ENCODE measurements around the gene PAPOLB.

Gene PAPOLB

DNA sequence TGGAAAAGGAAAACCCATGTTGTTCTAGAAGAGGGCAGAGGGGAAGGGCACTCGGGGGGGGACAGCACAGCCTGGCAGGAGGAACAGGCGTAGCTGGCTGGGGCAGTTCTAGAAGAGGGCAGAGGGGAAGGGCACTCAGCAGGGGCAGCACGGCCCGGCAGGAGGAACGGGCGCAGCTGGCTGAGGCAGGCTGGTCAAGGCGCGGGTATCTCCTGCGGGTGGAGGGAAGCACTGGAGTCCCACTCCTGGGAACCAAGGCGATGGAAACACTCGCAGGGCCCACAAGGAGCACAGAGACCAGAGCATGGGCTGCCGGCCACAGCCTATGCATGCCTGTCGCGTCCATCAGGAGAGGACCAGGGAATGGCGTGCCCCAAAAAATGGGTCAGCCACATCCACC is 36.7 kb downstream of the PAPOLB start:
- no peak for DNase-seq (ENCODE audit: low read depth in 1 of 2, low spot score in 1 of 2)

DNA sequence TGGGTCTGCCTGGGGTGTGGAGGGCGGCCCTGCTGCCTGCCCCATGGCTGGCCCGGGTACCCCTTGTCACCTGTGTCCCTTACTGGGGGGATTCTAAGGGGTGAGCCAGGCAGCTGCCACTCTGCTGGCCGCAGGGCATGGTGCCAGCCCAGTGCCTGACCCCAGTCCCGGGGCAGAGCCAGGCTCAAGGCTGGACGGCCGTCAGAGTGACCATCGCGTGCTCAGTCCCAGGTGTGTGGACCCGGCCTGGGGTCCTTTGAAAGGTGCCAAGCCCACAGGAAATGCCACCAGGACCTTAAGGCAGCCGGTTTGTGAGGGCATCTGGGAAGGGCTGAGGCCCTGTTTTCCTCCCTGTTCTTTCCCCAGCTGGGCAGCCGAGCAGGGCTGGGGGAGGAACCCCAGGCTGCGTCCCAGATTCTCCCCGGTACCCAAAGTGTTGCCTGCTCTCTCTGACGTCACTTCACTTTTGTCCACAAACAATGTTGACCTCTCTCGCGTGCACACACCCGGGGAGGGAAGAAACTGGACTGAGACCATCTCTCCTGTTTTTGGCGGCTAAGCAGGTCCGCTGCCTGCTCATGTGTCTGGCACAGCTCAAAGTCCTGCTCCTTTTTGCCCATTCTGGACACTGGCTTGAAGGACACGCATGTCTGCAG is 37.6 kb downstream of the PAPOLB start:
- no peak for DNase-seq (ENCODE audit: low read depth in 1 of 2, low spot score in 1 of 2)

DNA sequence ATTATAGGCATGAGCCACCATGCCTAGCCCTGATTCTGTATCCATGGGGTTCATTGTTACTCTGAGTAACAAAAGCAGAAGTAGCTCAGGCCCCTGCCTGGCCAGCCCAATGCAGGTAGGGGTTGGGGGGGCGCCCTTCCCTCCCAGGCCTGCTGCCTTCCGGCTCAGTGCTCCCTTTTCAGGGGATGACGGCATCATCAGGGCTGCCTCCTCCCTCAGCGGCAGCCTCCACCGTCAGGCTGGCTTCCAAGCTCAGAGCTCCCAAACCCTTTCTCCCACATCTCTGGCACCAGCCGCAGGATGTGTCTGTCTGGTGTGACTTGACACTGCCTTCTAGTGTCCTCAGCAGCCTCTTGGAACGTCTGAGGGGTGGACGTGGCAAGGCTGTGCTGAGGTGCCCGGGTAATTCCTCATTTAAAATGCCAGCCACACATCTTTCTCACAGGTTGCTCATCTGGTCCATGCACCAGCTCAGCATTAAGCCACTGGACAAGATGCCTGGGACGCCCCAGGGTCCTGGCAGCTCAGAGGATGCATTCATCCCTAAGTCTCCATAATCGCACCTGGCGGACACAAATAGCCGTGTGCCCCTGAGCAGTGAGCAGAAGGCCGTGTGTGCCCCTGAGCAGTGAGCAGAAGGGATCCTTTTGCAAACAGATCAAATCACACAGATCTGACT is 38.2 kb downstream of the PAPOLB start:
- no peak for DNase-seq (ENCODE audit: low read depth in 1 of 2, low spot score in 1 of 2)

DNA sequence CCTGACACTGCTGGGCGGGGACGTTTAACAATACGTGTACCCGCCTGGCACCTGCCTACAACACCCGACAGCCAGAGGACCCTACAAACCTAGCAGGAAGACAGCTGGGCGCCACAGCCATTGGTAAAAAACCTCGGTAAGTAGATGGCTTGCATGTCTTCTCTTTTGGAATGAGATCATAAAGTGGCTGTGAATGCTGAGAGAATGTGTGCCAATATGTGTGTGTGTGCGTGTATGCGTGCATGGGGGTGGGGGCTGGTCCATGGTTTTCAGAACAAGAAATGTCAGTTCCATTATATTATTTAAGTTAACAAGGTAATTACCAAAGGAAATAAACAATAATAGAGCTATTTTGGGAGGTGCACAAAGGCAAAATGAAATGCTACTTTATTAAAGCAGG is 39.2 kb downstream of the PAPOLB start:
- DNase-seq (ENCODE audit: low read depth in 1 of 2, low spot score in 1 of 2), result no peak

DNA sequence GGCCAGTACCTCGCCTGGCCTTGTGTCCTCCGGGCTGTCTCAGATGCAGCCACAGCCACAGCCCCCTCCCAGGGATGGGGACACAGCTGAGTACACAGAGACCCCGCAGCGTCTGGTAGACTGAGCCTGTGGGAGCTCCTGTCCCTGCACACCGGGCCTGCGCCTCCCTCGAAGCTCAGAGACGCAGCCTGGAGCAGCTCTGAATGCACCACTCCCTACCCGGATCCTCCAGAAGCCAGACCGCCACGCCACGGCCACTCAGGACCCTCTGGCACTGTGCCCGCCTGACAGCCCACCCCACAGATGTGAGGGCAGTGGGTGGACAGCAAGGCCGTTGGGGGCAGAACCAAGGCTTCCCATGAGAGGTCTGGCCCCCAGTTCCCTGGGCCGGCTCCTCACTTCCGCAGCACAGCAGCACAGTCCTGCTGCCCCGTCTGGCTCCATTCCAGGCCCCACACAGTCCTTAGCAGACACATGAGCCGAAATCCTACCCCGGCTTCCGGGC is 40.8 kb downstream of the PAPOLB start:
- DNase-seq (ENCODE audit: low read depth in 1 of 2, low spot score in 1 of 2), result no peak

DNA sequence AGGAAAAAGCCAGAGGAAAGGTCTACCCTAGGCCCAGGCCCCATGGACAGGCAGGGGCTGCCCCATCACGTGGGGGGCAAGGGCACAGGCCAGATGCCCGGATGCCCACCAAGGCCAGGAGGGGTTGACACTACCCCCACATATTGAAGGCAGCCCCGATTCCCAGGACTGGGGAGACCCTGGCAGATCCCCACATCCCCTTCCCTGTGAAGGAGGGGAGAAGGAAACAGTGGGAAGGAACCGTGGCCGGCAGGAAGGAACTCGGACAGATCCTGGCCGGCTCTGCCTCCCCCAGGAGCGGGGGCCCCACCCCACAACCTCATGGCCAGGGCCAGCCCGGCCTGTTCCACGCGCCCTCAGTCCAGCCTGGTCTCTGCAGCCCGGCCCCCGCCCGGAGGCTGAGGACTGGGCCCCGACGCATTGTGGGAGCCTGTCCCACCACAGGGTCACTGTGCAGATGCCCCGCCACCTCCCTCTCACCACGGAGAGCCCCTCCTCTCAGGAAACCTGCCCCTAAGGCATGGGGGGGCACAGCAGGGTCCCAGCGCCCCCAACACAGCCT is 41.3 kb downstream of the PAPOLB start:
- DNase-seq (ENCODE audit: low read depth in 1 of 2, low spot score in 1 of 2), result no peak

DNA sequence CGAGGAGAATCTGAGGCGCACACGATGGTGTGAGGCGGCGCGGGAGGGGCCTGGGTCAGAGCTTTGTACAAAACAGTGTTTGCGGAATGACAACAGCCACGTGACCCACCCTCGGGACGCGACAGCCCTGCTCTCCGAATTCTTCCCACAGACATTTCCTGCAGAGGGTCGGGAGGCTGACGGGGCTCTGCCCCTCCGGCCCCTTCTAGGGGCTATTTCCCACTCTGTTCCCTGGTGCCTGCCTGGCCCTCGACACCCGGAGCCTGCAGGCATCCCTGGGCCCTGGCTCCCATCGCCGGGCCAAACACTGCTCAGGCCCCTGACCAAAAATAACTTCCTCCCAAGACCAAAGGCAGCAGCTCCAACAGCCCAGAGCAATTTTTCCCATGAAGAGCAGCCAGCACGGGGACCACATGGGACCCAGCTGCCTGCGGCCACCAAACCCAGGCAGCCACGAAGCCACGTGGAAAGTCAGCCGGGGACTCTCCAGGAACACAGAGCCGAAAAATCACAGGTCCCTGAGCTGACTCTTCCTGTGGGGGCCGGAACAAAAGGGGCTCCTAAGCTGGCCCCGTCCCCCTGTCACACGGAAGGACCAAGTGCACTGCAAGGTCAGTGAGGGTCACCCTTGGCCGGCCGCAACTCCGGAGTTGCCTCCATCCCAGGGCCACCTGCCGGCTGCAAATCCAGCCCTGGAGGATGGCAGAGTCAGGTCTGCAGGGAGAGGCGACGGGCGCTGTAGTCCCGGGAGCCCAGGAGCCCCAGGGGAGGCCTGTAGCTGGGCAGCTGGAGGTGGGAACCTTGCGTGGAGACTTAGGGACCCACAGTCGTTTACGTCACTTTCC is 42.0 kb downstream of the PAPOLB start:
- no peak for DNase-seq (ENCODE audit: low read depth in 1 of 2, low spot score in 1 of 2)

DNA sequence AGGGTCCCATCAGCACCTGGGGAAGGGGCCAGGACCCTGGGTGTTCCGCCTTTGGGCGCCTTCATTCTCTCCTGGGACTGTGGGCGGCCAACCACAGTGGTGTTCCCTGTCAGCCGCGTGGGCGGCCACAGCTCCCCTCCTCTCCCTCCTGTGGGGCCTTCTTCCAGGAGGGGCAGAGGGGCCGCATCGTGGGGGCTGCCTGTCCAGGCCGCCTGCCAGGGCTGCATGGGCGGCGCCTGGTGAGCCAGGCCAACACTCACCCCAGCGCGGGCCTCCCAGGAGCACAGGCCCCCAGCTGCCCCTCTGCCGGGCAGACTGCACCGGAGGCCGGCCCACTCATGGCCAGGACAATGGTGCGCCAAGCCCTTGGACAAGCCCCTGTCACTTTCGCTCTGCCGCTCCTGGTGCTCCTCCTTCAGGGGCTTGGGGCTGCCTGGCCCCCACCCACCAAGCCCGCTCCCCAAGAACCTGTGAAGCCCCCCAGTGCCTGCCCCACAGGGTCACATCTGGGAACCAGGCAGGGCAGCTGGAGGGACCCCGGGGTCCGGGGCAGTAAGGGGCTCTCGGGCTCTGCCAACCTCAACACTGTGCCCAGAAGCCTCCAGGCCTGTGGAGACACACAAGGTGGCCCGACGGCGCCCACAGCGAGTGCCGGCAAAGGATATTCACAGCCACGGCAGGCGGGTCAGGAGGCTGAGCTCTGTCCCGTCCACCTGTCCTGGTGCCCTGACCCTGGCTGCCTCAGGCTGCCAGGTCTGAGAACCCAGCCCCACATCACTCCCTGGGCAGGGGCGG is 43.6 kb downstream of the PAPOLB start:
- no peak for DNase-seq (ENCODE audit: low read depth in 1 of 2, low spot score in 1 of 2)

DNA sequence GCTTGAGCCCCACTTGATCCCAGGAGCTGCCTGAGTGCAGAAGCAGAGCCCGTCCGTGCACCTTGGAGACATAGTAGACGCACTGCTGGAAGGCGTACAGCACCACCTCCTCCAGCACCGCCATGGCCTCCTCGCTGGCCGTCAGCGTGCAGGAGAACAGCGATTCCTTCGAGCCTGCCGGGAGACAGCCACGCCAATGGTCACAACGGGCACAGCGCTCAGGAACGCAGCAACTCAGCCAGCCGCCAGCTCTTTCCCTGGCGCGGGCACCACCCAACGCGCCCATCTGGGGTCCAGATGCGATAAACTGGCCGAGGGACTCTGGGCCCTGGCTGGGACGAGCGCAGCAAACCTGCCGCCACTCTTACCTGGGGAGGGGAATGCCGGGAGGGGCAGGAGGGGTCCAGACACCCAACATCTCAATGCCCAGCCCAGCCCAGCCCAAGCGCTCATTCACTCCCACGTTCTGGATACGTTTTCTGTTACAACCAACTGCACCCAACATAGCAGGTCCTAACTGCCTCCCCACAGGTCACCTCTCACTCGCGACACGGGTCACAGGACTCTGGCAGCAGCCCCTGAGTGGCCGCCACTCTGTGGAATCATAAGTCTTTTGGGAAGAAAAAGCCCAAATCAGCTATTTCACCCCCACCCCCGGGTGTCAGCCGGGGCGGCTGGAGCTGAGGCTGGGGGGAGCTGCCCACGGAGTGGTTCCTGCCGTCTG is 44.5 kb downstream of the PAPOLB start:
- DNase-seq (ENCODE audit: low read depth in 1 of 2, low spot score in 1 of 2), result no peak

DNA sequence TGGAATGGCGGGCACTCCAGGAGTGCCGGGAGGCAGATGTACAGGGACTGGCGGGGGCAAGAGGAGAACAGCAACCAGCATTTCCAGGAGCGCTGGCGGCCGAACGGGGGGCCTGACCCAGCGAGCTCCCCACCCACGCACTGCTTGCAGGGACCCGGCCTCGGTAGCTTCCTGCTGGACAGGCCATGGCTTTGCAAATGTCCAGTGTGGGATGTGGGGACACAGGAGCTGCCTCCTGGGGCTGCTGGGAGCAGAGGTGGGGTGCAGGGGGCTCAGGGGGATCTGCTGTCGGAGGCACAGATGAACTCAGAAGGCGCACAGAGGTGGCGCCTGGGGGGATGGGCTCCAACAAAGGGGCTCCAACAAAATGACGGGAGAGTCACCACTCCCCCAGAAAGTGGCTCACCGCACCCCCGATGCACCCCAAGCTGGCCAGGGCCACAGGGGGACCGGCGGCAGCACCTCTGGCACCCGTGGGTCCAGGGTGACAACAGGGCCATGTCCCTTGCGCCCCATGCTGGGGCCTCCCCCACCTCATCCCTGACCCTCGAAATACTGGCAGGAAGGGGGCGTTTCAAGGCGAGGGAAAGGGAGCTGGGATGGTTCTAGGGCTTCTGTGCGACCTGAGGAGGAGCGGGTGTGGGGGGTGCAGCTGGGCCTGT is 45.3 kb downstream of the PAPOLB start:
- no peak for DNase-seq (ENCODE audit: low read depth in 1 of 2, low spot score in 1 of 2)

DNA sequence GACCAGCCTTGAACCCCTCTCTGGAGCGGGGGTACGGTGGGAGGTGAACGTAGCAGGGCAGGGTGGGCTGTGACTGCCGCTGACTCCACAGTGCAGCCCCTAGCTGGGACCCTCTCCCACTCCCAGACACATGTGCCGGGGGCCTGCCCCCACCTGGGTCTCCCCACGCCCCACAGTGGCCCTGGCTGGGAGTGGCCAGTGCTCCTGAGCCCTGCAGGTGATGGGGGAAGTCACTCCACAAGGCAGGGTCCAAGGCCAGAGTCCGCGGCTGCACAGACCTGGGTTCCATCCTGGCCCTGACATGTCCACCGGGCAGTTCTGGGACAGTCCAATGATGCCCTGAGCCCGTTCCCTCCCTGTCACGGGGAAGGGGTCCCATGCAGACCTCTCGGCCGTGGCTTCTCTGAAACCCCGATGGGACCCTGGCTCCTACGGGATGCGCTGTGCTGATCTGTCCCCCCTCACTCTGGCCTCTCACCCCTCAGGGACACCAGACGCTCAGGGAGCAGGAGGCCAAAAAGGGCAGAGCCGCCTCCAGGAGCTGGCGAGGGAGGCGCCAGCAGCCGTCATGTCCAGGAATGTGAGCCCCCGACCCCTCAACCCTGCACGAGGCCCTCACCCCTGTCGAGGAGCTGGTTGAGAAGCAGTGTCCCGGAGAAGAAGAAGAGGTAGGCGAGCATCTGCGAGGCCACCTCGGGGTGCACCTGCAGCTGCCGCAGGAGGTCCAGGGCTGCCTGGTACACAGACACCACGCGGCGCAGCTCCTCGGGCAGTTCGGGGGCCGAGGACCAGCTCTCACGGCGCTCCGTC is 46.0 kb downstream of the PAPOLB start:
- DNase-seq (ENCODE audit: low read depth in 1 of 2, low spot score in 1 of 2), result no peak

DNA sequence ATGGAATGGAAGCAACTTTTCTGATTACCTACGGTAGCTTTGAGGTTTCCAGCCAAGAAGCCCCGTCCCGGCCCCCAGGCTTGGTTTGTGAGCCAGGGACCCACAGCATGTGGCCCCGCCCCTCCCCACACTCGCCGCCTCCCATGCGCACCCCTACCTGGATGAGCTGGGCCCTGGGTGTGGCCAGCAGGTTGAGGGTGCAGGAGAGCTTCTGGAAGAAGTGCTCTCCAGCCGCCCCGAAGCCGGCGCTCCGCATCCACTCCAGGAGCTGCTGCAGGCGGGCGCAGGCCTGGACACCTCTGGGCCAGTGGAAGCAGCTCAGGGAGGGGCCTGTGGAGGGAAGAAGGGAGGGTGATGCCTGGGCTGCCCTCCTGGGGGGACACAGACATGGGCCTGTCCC is 46.7 kb downstream of the PAPOLB start:
- DNase-seq (ENCODE audit: low read depth in 1 of 2, low spot score in 1 of 2), result no peak

DNA sequence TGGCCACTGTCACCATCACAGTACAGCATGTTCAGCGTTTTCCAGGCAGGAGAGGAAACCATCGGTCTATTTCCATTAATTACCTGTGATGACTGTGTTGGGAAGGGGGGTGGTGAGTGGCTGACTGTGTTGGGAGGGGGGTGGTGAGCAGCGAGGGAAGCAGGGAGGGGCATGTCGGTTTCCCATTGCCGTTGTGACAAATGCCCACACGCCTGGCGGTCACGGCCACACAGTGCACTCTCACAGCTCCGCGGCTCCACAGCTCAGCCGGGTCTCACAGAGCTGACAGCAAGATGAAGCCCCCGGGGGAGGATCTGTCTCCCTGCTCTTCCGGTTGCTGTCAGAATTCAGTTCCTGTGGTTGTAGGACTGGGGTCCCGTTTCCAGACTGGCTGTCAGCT is 47.4 kb downstream of the PAPOLB start:
- no peak for DNase-seq (ENCODE audit: low read depth in 1 of 2, low spot score in 1 of 2)

DNA sequence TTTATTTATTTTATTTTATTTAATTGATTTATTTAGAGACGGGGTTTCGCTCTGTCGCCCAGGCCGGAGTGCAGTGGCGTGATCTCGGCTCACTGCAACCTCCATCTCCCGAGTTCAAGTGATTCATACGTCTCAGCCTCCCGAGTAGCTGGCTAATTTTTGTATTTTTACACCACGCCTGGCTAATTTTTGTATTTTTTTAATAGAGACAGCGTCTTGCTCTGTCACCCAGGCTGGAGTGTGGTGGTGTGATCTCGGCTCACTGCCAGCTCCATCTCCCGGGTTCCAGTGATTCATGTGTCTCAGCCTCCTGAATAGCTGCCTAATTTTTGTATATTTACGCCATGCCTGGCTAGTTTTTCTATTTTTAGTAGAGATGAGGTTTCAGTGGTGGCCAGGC is 52.2 kb downstream of the PAPOLB start:
- no peak for DNase-seq (ENCODE audit: low read depth in 1 of 2, low spot score in 1 of 2)

DNA sequence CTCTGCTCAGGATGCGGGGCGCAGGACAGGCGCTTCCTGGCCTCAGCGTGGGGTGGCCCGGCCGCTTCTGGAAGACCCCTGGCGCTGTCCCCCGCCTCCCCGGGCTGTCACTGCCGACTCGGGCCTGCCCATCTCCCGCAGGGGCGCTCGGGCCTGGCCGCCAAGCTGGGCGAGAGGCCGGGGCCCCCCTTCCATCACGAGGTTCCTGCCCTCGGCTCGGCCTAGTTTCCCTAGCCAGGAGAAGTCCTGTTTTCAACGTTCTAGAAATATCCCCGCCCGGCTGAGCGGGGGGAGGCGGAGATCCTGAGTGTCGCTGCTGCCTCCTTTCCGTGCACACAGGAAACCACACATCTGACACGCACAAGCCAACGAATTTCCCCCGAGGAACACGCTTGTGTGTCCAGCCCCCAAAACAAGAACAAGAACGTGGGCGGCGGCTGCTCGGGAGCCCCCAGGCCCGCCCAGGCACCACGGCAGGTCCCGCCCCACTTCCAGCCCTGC is 52.7 kb downstream of the PAPOLB start:
- DNase-seq (ENCODE audit: low read depth in 1 of 2, low spot score in 1 of 2), result no peak

DNA sequence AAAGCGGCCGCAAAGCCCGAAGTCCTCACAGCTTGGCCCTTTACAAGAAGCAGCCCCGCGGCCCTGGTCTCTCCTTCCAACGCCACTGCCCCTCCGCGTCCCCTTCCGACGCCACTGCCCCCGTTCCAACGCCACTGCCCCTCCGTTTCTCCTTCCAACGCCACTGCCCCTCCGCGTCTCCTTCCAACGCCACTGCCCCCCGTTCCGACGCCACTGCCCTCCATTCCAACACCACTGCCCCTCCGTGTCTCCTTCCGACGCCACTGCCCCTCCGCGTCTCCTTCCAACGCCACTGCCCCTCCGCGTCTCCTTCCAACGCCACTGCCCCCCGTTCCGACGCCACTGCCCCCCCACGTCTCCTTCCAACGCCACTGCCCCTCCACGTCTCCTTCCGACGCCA is 53.3 kb downstream of the PAPOLB start:
- DNase-seq (ENCODE audit: low read depth in 1 of 2, low spot score in 1 of 2), result no peak

DNA sequence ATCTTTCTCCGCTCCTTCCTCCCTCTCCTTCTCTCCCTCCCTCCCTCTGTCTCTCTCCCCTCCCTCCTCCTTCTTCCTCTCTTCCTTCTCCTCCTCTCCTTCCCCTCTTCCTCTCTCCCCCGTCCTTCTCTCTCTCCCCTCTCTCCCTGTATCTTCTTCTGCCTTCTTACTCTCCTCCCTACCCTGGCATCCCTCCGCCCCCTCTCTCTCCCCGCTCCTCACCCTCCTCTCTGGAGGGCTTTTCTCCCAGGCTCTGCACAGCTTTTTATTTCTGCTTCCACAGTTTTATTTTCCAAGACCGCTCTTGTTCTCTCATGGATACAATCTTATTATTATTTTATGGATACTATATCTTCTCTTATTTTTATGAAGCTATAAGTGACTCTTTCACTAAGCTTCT is 53.8 kb downstream of the PAPOLB start:
- DNase-seq (ENCODE audit: low read depth in 1 of 2, low spot score in 1 of 2), result no peak
